IMR-90 (cell line): ENCODE data around the gene DNAAF6.

ENCODE experiments used
- BHLHE40 ChIP-seq: fragments of 150-350 bp; IDR thresholded peaks from 2 replicates; pipeline ENCODE4 v1.6.1; 2016; ENCODE audit warnings: mild to moderate bottlenecking, low read depth, low read length
- CEBPB ChIP-seq: IDR thresholded peaks from 2 replicates; pipeline ENCODE4 v1.6.1; 2012; ENCODE audit warnings: low read depth, low read length, improper control_type of control experiment
- FOS ChIP-seq: fragments of 150-350 bp; IDR thresholded peaks from 2 replicates; pipeline ENCODE4 v1.6.1; 2016; ENCODE audit warnings: low read depth, low read length
- MAFK ChIP-seq: IDR thresholded peaks from 2 replicates; pipeline ENCODE4 v1.6.1; 2012; ENCODE audit warnings: low read depth, low read length, improper control_type of control experiment
- MXI1 ChIP-seq: IDR thresholded peaks from 2 replicates; pipeline ENCODE4 v1.6.1; 2012; ENCODE audit warnings: low read depth, mild to moderate bottlenecking, low read length, moderate library complexity, borderline replicate concordance
- POLR2A ChIP-seq: IDR thresholded peaks from 2 replicates; pipeline ENCODE4 v1.6.1; 2012; ENCODE audit warnings: mild to moderate bottlenecking, low read depth, low read length
- RAD21 ChIP-seq: IDR thresholded peaks from 2 replicates; pipeline ENCODE4 v1.6.1; 2012; ENCODE audit warnings: low read length, improper control_type of control experiment
- RFX5 ChIP-seq: IDR thresholded peaks from 2 replicates; pipeline ENCODE4 v1.8.0; 2012; ENCODE audit warnings: low read depth, mild to moderate bottlenecking, low read length, moderate library complexity
- SMC3 ChIP-seq: fragments of 150-350 bp; IDR thresholded peaks from 2 replicates; pipeline ENCODE4 v1.6.1; 2016; ENCODE audit warnings: low read depth, mild to moderate bottlenecking, antibody characterized with exemption, low read length, moderate library complexity
- TF ChIP-seq, protein P1 (sequence below): fragments of 150-350 bp; IDR thresholded peaks from 2 replicates; pipeline ENCODE4 v1.6.1; 2017; ENCODE audit warnings: mild to moderate bottlenecking, antibody characterized with exemption, low read length, low read depth
- TF ChIP-seq, protein P2 (sequence below): conservative IDR thresholded peaks from 2 replicates; pipeline ENCODE4 v1.5.1; 2012; ENCODE audit warnings: mild to moderate bottlenecking, low read depth, low read length, improper control_type of control experiment
- TF ChIP-seq, protein P3 (sequence below): fragments of 150-350 bp; IDR thresholded peaks from 2 replicates; pipeline ENCODE4 v1.6.1; 2016; ENCODE audit warnings: low read depth, mild to moderate bottlenecking, low read length, moderate library complexity, borderline replicate concordance

DNA sequence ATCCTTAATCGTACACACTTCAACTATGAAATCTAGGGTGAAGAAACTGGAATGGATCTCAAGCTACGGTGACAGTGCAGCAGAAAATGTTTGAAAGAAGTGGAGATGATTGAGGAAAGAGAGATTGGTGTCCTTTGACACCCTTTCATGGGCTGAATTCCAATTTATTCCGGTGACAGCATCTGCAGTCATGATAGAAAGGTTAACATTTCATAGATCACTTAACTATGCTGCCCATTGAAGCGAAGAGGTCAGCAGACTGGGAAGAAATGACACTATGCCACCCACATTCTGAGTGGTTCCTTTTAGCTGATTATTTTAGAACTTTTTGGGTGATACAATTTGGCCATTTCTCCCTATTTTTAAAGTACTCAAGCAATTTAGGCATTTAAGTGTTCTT, 82.3 kb downstream of the DNAAF6 start:
- TF ChIP-seq POLR2A (no peak), RAD21 (no peak), CEBPB (no peak), BHLHE40 (no peak), MXI1 (no peak), SMC3 (no peak), RFX5 (no peak), MAFK (no peak), FOS (no peak)
- TF ChIP-seq, protein P1, sequence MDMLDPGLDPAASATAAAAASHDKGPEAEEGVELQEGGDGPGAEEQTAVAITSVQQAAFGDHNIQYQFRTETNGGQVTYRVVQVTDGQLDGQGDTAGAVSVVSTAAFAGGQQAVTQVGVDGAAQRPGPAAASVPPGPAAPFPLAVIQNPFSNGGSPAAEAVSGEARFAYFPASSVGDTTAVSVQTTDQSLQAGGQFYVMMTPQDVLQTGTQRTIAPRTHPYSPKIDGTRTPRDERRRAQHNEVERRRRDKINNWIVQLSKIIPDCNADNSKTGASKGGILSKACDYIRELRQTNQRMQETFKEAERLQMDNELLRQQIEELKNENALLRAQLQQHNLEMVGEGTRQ, result no peak
- TF ChIP-seq, protein P2, sequence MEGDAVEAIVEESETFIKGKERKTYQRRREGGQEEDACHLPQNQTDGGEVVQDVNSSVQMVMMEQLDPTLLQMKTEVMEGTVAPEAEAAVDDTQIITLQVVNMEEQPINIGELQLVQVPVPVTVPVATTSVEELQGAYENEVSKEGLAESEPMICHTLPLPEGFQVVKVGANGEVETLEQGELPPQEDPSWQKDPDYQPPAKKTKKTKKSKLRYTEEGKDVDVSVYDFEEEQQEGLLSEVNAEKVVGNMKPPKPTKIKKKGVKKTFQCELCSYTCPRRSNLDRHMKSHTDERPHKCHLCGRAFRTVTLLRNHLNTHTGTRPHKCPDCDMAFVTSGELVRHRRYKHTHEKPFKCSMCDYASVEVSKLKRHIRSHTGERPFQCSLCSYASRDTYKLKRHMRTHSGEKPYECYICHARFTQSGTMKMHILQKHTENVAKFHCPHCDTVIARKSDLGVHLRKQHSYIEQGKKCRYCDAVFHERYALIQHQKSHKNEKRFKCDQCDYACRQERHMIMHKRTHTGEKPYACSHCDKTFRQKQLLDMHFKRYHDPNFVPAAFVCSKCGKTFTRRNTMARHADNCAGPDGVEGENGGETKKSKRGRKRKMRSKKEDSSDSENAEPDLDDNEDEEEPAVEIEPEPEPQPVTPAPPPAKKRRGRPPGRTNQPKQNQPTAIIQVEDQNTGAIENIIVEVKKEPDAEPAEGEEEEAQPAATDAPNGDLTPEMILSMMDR, result no peak
- TF ChIP-seq, protein P3, sequence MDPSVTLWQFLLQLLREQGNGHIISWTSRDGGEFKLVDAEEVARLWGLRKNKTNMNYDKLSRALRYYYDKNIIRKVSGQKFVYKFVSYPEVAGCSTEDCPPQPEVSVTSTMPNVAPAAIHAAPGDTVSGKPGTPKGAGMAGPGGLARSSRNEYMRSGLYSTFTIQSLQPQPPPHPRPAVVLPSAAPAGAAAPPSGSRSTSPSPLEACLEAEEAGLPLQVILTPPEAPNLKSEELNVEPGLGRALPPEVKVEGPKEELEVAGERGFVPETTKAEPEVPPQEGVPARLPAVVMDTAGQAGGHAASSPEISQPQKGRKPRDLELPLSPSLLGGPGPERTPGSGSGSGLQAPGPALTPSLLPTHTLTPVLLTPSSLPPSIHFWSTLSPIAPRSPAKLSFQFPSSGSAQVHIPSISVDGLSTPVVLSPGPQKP, result no peak
